GM19328 (cell line): Measurements from ENCODE around the gene ASTN2.
A peak's percentile ranks its signal among the peaks of the same experiment; 100 is the strongest.
"Not testable (repeated sequence)": the region's sequence is repeated elsewhere in the genome, so short reads cannot be mapped to it uniquely, and the experiment has no call there.

Source experiments
- ATAC-seq: cut with Tn5 transposase; IDR thresholded peaks from one replicate; pipeline ENCODE4 v1.9.1; 2021; ENCODE audit warnings: mild to moderate bottlenecking, moderate library complexity; ENCODE audit not compliant: unreplicated experiment

The ASTN2 gene

GRCh38 chr9:116891424-116891823 lies 523.4 kb downstream of the ASTN2 start:
- no peak for ATAC-seq

- ATAC-seq, result not testable (repeated sequence)
Measured at GRCh38 chr9:116888476-116888875, 526.4 kb downstream of the ASTN2 start.

GRCh38 chr9:116888066-116888465 lies 526.8 kb downstream of the ASTN2 start:
- no peak for ATAC-seq

DNA sequence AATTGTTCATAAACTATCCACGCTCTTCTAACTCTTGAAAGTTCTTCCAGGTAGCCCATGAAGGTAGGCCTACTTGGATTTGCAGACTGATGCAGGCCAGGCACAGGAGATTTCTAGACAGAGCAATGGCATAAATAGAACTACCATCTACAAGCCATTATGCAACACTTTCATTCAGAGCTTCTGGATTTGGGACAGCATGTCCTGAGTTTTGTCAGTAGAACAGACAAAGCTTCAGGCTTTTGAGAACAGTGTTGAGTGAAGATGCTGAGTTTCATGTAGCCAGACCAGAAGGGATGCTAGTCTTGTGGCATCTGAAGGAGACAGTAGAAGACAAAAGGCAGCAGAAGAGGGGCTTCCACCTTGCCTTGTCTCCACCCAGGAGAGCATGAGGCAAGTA lies 531.2 kb downstream of the ASTN2 start:
- no peak for ATAC-seq

DNA sequence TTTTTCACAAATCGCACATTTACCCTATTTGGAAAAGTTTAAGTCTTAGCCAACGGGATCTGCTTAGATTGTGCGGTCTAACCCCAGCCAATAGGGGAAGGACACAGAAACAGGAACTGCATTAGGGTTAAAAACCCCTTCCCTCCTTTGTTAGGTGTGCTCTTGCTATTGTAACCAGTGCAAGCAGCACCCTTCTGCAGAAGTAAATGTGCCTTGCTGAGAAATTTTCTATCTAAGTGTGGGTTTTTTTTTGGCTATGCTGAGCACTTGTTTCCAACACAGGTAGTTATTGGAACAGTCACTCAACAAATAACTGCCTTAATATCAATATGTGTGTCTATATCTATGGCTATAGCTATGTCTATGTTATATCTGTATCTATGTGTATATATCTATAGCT lies 537.8 kb downstream of the ASTN2 start:
- ATAC-seq, result no peak

- ATAC-seq, result no peak
Measured at GRCh38 chr9:116875576-116875975, 539.3 kb downstream of the ASTN2 start.

- ATAC-seq, result no peak
Measured at GRCh38 chr9:116873937-116874914, 540.6 kb downstream of the ASTN2 start.

DNA sequence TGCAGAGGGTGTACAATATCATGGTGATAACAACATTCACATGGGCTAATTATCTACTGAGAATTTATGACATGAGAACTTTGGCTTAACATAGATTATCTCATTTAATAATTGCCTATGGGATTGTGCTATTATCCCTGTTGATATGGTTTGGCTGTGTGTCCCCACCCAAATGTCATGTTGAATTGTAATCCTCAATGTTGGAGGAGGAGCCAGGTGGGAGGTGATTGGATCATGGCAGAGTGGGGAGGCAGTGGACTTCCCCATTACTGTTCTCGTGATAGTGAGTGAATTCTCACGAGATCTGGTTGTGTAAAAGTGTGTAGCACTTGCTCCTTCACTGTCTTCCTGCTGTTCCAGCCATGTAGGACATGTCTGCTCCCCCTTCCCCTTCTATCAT lies 541.4 kb downstream of the ASTN2 start:
- no peak for ATAC-seq

- no peak for ATAC-seq
Measured at GRCh38 chr9:116870566-116870965, 544.3 kb downstream of the ASTN2 start.

DNA sequence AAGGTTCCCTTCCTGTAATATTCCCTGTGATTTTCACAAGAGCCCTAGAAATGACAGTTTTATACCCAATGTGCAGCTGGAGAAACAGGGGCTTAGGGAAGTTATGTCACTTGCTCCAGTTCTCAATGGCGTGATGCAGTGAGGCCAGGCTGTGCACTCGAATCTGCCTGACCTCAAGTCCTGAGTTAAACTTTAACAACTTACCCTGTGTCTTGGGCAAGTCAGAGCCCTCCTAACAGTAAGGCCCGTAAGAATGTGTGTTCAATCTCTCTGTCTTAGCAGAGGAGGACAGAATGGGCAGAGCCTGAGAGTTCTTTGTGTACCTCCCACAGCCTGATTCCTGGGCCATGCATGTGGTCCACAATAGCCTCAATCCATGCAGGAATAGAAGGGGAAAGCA lies 546.7 kb downstream of the ASTN2 start:
- no peak for ATAC-seq

DNA sequence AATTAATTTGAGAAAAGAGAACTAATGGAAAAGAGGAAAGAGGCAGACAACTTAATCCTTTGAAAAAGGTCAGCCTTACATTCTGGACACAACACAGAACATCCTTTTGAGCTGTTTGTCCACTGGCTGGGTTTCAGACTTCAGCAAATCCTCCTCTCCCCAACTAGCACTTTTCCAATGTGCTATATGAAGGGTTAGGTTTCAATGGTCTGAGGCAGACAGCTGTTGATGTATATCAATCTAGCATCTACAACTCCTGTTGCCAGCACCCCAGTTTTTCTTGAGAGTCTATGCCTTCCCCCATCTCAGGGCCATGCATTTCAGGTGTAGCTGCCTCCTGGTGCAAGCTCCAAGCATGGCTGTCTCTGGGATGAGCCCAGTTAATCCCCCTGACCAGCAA lies 553.5 kb downstream of the ASTN2 start:
- no peak for ATAC-seq

DNA sequence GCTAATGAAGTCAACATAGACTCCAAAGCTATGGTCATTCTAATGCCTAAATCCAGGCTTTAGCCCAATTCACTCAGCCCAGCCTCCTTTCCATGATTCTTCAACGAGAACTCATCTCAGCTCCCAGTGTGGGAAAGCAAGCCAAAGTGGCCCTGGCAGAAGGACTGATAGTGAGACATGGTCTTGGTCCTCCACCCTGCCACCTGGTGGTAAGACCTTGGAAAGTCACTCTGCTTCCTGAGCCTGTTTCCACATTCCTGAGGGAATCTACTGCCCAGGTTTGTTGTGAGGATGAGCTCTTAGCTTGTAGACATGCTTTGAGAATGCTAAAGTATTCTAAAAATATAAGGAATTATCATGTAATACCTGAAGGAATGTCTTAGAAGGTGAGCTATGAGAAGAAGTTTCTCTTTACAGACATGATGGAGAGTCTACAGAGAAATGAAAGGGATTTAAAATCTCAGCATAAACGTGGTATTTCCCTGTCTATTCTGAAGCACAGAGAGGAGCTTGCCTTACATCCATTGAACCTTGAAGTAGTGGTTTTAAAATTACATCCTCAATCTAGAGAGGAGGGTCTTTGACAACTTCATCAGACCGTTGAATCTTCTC lies 554.2 kb downstream of the ASTN2 start:
- ATAC-seq, result peak; percentile 71

GRCh38 chr9:116859763-116860162 lies 555.1 kb downstream of the ASTN2 start:
- no peak for ATAC-seq

GRCh38 chr9:116857321-116857720 lies 557.5 kb downstream of the ASTN2 start:
- no peak for ATAC-seq

GRCh38 chr9:116855881-116856662 lies 558.8 kb downstream of the ASTN2 start:
- no peak for ATAC-seq

DNA sequence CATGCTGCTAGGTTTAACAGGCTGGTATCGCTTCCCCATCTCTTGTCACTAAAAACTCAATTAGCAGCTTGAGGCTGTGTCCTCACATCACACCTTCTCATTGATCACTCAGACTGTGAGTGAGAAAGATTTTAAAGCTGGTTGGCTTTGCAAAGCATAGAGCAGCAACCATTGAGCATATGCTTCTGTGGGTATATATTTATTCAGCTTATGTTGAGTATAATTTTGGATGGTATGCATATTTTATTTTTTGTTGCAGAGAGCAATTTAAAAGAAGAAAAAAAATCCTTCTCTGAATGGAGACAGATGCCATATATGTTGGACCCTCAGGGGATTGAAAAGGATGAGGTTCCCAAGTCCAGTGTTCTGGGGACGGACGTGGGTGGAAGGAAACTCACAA lies 565.1 kb downstream of the ASTN2 start:
- ATAC-seq, result no peak

- no peak for ATAC-seq
Measured at GRCh38 chr9:116844621-116845020, 570.2 kb downstream of the ASTN2 start.

DNA sequence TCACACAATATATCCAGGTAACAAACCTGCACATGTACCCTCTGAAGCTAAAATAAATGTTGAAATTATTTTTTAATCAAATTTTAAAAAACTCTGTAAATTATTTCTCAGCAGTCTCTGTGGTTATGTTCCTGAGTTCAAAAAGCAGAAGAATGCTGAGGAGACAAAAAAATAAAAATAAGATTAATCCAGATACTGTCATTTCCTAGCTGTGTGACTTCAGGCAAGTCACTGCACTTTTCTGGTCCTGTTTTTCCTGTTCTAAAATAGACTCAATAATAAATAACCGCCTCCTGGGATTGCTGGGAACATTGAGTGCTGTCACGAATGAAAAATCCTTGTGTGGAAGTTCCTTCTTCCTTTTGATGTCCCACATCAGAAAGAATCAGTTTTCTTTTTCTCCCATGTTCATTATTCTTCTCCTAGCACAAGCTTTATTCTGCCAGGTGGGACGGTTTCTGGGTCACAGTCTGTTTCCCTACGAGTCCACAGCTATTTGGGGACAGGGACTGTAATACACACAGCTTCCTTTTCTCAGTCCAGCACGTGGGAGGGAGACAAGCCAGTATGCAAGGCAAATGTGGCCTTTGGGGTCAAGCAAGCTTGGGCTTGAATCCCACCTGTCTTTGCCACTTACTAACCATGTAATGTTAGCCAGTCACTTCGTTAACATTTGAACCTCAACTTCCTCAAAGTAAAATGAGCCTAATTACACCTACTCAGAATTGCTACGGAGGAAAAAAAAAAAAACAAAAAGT lies 570.8 kb downstream of the ASTN2 start:
- no peak for ATAC-seq

DNA sequence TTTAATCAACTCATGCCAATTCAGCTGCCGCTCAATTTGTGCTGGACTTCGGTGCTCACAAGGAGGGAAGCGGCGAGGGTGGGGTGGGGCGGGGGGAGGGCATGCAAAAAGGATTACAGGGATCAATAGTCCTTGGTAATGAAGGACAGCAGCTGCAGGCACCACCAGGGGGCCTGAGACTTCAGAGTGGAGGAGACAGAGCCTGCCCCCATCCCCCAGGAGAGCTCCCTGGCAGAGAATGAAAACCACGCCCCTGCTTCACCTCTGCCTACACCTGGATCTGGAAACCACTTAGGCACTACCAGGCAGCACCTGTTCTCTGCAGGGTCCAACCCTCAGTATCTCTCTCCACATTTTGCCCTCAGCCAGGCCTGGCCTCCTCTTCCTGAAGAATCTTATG lies 572.2 kb downstream of the ASTN2 start:
- ATAC-seq, result no peak

- ATAC-seq, result not testable (repeated sequence)
Measured at GRCh38 chr9:116838468-116838867, 576.4 kb downstream of the ASTN2 start.
